H1 (cell line): ENCODE results near the gene GIMD1. TPM values are rescaled to one million over a fixed set of nuclear protein-coding genes. Genes with fewer than 3 reads are reported as not detected.

ENCODE experiments used
- CBX5 ChIP-seq: fragments of 300-800, 300-1000 bp; sonication (generic); IDR thresholded peaks from 2 replicates; pipeline ENCODE4 v1.7.1; 2016; ENCODE audit warnings: antibody characterized with exemption, low read length, low read depth
- CHD2 ChIP-seq: IDR thresholded peaks from 2 replicates; pipeline ENCODE4 v1.6.1; 2012; ENCODE audit warnings: low read length, improper control_type of control experiment
- SIN3A ChIP-seq, 2 experiments: IDR thresholded peaks in 1 of 2; conservative IDR thresholded peaks in 1 of 2; 2 replicates each; pipeline ENCODE4 v1.6.1; 2011 to 2012; ENCODE audit warnings: low read length in 2 of 2, improper control_type of control experiment in 1 of 2, low read depth in 1 of 2, mild to moderate bottlenecking in 1 of 2
- SRF ChIP-seq: IDR thresholded peaks from 2 replicates; pipeline ENCODE4 v1.6.1; 2011; ENCODE audit warnings: mild to moderate bottlenecking, low read depth, low read length, moderate library complexity
- polyA plus RNA-seq, 7 experiments: library from polyadenylated mRNA; depleted of rRNA in 3 of 7; stranded (reverse) in 5 of 7; unstranded in 2 of 7; fragments of >200 nt in 5 of 7; fragments of 200-250 nt in 2 of 7; gene quantifications; 1 replicate in 5 of 7; 2 replicates in 1 of 7; 4 replicates in 1 of 7; pipeline versions ENCODE4 v1.2.1 to v1.2.3, GENCODE V29; 2011 to 2013; ENCODE audit warnings: missing spikeins in 2 of 7, mixed read lengths in 2 of 7
- total RNA-seq: library from RNA; stranded (reverse); fragmentation: NEBNext Ultra II Directional; extraction: Animal tissue kit (Norgen Biotek cat#: 25700); gene quantifications from 2 replicates; pipeline ENCODE4 v1.2.1, GENCODE V29; 2021
- TF ChIP-seq, protein P1 (sequence below): IDR thresholded peaks from 2 replicates; pipeline ENCODE4 v1.6.1; 2011; ENCODE audit warnings: low read depth, mild to moderate bottlenecking, low read length; ENCODE audit not compliant: insufficient read depth

GIMD1 gene
- total and polyA plus RNA-seq, 2 of the 8 experiments (the other 6 are each of a cell fraction or from before 2014, with no cell fraction given), result not detected

DNA sequence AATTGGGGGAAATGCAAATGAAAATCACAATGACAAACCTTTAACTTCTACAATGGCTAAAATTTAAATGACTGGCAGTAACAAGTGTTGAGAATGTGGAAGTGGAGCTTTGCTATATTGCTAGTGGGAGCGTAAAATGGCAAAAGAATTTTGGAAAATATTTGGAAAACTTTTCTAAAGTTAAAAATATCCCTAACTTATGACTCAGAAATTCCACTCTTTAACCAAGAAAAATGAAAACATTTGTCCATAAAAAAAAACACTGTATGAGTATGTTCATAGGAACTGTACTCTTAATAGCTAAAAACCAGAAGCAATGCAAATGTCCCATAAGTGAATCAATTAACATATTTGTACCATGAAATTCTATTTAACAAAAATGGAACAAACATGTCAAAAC lies 56.2 kb downstream of the GIMD1 start (continued):
- no peak for TF ChIP-seq CHD2
- TF ChIP-seq SRF, result no peak
- TF ChIP-seq, protein P1, sequence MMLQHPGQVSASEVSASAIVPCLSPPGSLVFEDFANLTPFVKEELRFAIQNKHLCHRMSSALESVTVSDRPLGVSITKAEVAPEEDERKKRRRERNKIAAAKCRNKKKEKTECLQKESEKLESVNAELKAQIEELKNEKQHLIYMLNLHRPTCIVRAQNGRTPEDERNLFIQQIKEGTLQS, result no peak
- no peak for TF ChIP-seq SIN3A (conservative IDR thresholded peaks at IDR 0.05 in 1 of 2, IDR thresholded peaks at IDR 0.05 in 1 of 2; ENCODE audit: low read depth in 1 of 2, low read length in 2 of 2)
- no peak for TF ChIP-seq CBX5

Other genes with a start within 250 kb of the GIMD1 start
- 16.0 and 18.7 TPM in 2 replicates for gene TBCK, start 52.6 kb downstream of the GIMD1 start, total RNA-seq
- 10.2 and 10.5 TPM in 2 replicates for gene TBCK, start 52.6 kb downstream of the GIMD1 start, polyA plus RNA-seq (2011; rRNA removed)
- gene AIMP1, start 52.2 kb downstream of the GIMD1 start, total RNA-seq, result 49.9 and 54.6 TPM in 2 replicates
- gene AIMP1, start 52.2 kb downstream of the GIMD1 start, polyA plus RNA-seq (2011; rRNA removed), result 3.6 and 7.9 TPM in 2 replicates